Activated naive CD8-positive, alpha-beta T cell treated with anti-CD3 and anti-CD28 coated beads, Interleukin-2, amount 10 ng/mL, durations not matched to agents 7 days and 5 days (primary cell): ENCODE results near the gene HRC. TPM values are rescaled to one million over a fixed set of nuclear protein-coding genes. Genes with fewer than 3 reads are reported as not detected.
A peak's percentile ranks its signal among the peaks of the same experiment; 100 is the strongest.

ENCODE experiments used
- ATAC-seq: fragments of 150-1000 bp; cut with Tn5 transposase; one replicate; pipeline ENCODE4 v1.10.0; 2021; ENCODE audit warnings: low read depth, moderate library complexity
- POLR2A ChIA-PET: fragments of 350-600 bp; sonication (Branson Sonifier 250); formaldehyde crosslinking; loops from one replicate; lab custom pipeline; 2021; ENCODE audit warnings: antibody characterized with exemption; lab: Charles Lee
- DNase-seq: peaks from one replicate; pipeline ENCODE4 v3.0.0; 2021
- H3K27ac Mint-ChIP-seq: one replicate; pipeline ENCODE4 v1.8.0; 2022; ENCODE audit warnings: mild to moderate bottlenecking, mixed read lengths
- H3K27me3 Mint-ChIP-seq: one replicate; pipeline ENCODE4 v1.8.0; 2022; ENCODE audit warnings: mild to moderate bottlenecking, moderate library complexity, mixed read lengths
- H3K36me3 Mint-ChIP-seq: one replicate; pipeline ENCODE4 v1.8.0; 2021; ENCODE audit warnings: mild to moderate bottlenecking, mixed read lengths
- H3K4me1 Mint-ChIP-seq: one replicate; pipeline ENCODE4 v1.8.0; 2021; ENCODE audit warnings: mixed read lengths
- H3K4me3 Mint-ChIP-seq: one replicate; pipeline ENCODE4 v1.8.0; 2022; ENCODE audit warnings: mild to moderate bottlenecking, moderate library complexity, mixed read lengths
- H3K9me3 Mint-ChIP-seq: one replicate; pipeline ENCODE4 v1.8.0; 2021; ENCODE audit warnings: mixed read lengths
- total RNA-seq, 2 experiments: library from RNA; stranded (reverse); gene quantifications; one replicate each; pipeline ENCODE4 v1.2.3, GENCODE V29; 2021

The HRC gene
- total RNA-seq, 2 experiments from 2014 or later: not detected

DNA sequence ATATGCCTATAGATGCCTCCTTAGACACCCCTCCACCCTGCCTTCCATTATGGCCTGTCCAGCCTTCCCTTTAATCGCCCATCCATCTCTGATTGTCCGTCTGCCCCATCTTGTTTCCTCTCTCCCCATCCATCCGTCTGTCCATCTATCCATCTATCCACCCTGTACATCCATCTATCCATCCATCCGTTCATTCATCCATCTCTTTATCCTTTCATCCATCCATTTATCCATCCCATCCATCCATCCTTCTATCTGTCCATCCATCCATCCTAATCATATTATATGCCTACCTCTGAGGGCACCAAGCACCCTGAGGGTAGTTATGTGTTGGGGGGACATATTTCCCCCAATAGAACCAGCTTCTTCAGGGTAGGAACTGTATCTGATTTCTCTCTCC is 25.5 kb upstream of the HRC start:
- DNase-seq (no peak), ATAC-seq (no peak)
- POLR2A ChIA-PET: no interaction called here
- no peak overlapping the region for H3K4me3 Mint-ChIP-seq
- H3K9me3 Mint-ChIP-seq: peaks cover 8% of the 10 kb centered on the region
- no peak overlapping the region for H3K27ac Mint-ChIP-seq
- peaks cover 5% of the 10 kb centered on the region for H3K36me3 Mint-ChIP-seq
- peaks cover 9% of the 10 kb centered on the region for H3K27me3 Mint-ChIP-seq
- H3K4me1 Mint-ChIP-seq: peaks cover 3% of the 10 kb centered on the region

DNA sequence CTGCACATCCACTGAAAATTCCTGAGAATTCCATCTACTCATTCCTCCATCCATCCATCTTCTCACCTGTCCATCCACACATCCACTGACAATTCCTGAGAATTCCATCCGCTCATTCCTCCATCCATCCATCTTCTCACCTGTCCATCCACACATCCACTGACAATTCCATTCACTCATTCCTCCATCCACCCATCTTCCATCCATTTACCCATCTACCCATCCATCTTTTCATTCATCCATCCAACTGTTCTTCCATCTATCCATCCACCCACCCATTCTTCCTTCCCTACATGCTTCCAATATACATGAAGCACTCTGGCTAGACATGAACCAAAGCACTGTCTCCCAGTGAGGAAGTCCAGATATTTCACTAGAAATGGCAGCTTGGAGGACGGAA is 18.0 kb upstream of the HRC start:
- POLR2A ChIA-PET: no interaction called here
- H3K36me3 Mint-ChIP-seq: no peaks in the 10 kb centered on the region

DNA sequence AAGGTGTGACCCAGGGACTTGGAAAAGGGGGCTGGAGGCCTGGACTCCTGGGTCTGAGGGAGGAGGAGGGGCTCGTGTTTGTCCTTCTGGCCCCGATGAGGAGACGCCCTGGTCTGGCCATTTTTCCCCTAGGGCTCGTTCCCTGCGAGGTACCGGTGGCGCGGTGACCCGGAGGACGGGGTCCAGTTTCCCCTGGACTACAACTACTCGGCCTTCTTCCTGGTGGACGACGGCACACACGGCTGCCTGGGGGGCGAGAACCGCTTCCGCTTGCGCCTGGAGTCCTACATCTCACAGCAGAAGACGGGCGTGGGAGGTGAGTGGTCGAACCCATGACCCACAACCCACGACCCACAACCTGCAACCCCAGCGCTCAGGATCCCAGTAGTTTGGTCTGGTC is 13.2 kb upstream of the HRC start:
- ATAC-seq: no peak
- Mint-ChIP-seq H3K27ac (no peak overlapping the region), H3K4me1 (no peaks in the 10 kb centered on the region), H3K9me3 (no peaks in the 10 kb centered on the region), H3K27me3 (peaks cover 3% of the 10 kb centered on the region), H3K36me3 (no peaks in the 10 kb centered on the region), H3K4me3 (no peak overlapping the region)
- no peak for DNase-seq
- POLR2A ChIA-PET: no interaction called here

More for the DNA sequence above, 18.0 kb upstream of the HRC start:
- H3K4me3 Mint-ChIP-seq: no peak overlapping the region
- H3K4me1 Mint-ChIP-seq: peaks cover 3% of the 10 kb centered on the region
- H3K27ac Mint-ChIP-seq: no peak overlapping the region
- H3K27me3 Mint-ChIP-seq: no peaks in the 10 kb centered on the region
- no peak for DNase-seq
- ATAC-seq: no peak
- no peaks in the 10 kb centered on the region for H3K9me3 Mint-ChIP-seq

DNA sequence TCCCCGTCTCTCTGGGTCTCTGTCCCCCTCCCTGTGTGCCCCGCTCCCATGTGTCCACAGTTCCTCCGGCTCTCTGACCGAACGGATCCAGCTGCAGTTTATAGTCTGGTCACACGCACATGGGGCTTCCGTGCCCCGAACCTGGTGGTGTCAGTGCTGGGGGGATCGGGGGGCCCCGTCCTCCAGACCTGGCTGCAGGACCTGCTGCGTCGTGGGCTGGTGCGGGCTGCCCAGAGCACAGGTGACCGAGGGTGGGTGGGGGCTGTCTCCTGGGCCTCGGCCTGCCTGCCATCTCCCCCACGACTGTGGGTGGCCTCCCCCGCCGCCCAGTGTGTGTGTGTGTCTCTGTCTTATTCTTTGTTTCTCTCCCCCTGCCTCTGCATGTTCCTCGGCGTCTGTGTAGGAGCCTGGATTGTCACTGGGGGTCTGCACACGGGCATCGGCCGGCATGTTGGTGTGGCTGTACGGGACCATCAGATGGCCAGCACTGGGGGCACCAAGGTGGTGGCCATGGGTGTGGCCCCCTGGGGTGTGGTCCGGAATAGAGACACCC is 12.7 kb upstream of the HRC start:
- no peak overlapping the region for H3K27ac Mint-ChIP-seq
- POLR2A ChIA-PET: no interaction called here
- H3K9me3 Mint-ChIP-seq: no peaks in the 10 kb centered on the region
- no peak overlapping the region for H3K4me3 Mint-ChIP-seq
- no peaks in the 10 kb centered on the region for H3K4me1 Mint-ChIP-seq
- peaks cover 4% of the 10 kb centered on the region for H3K27me3 Mint-ChIP-seq
- ATAC-seq: no peak
- DNase-seq: no peak
- no peaks in the 10 kb centered on the region for H3K36me3 Mint-ChIP-seq

DNA sequence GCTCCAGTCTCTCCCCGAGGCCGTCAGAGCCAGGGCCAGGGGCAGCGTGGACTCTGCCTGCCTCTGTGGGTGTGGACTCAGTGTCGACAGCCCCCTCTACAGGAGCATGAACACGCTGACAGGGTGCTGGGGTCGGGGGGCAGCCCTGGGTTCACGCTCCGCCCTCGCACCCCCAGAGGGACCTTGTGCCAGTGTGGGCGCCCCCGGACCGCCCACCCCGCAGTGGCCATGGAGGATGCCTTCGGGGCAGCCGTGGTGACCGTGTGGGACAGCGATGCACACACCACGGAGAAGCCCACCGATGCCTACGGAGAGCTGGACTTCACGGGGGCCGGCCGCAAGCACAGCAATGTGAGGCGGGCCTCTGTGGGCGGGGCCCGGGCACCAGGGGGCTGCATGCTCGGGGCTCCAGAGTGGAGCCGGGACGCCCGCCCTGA is 10.7 kb upstream of the HRC start:
- POLR2A ChIA-PET: no interaction called here
- ATAC-seq: no peak

DNA sequence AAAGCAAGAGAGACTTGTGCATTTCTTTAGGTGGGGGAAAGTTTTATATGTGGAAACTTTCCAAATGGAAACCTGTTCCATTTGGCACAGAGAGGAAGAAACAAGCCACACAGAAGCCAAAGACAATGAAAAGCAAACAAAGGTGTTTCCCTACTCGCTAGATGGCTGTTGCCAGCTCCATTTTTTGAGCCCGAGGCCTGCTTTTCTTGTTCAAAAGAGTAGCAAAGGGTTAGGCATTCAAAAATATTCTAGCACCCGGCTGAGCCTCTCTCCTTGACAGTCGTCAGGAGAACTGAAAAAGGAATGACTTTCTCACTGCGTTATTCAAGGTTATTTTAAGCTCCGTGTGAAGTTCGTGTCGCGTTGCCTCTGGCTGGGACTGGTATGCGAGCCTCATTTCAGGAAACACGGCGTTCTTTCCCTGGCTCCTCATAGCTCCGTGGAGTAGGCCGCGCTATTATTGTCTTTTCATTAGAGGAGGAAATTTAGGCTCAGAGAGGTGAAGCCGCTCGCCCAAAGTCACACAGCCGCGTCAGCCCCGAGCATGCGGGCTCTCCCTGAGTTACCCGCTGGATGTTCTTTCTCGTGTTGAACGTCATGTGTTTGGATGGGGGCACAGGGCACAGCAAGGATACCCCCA is 10.0 kb upstream of the HRC start:
- DNase-seq (no peak), ATAC-seq (no peak)
- H3K4me3 Mint-ChIP-seq: no peak overlapping the region
- no peaks in the 10 kb centered on the region for H3K9me3 Mint-ChIP-seq
- no peaks in the 10 kb centered on the region for H3K36me3 Mint-ChIP-seq
- peaks cover 14% of the 10 kb centered on the region for H3K27me3 Mint-ChIP-seq
- no peak overlapping the region for H3K27ac Mint-ChIP-seq
- no peaks in the 10 kb centered on the region for H3K4me1 Mint-ChIP-seq
- POLR2A ChIA-PET: no interaction called here

More for the DNA sequence above, 10.7 kb upstream of the HRC start:
- Mint-ChIP-seq H3K9me3 (no peaks in the 10 kb centered on the region), H3K27ac (no peak overlapping the region), H3K27me3 (peaks cover 11% of the 10 kb centered on the region), H3K36me3 (no peaks in the 10 kb centered on the region), H3K4me3 (no peak overlapping the region), H3K4me1 (no peaks in the 10 kb centered on the region)
- DNase-seq: no peak

DNA sequence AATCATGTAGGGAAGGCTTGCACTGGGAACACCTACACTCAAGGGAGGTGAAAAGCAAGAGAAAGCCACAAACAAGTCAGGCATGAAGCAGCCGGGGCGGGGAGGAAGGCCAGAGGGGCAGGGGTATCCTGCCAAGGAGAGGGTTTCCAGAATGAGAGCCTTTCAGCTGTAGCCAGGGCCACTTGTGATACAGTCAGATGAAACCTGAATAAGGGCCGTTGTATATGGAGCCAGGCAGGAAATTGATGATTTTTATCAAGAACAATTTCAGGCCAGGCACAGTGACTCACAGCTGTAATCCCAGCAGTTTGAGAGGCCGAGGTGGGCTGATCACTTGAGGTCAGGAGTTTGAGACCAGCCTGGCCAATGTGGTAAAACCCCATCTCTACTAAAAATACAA is 6.8 kb upstream of the HRC start:
- H3K4me3 Mint-ChIP-seq: no peak overlapping the region
- H3K27me3 Mint-ChIP-seq: peaks cover 30% of the 10 kb centered on the region
- no peaks in the 10 kb centered on the region for H3K9me3 Mint-ChIP-seq
- no peaks in the 10 kb centered on the region for H3K36me3 Mint-ChIP-seq
- no peak for ATAC-seq
- peaks cover 4% of the 10 kb centered on the region for H3K4me1 Mint-ChIP-seq
- no peak for DNase-seq
- no peak overlapping the region for H3K27ac Mint-ChIP-seq
- POLR2A ChIA-PET: no interaction called here

DNA sequence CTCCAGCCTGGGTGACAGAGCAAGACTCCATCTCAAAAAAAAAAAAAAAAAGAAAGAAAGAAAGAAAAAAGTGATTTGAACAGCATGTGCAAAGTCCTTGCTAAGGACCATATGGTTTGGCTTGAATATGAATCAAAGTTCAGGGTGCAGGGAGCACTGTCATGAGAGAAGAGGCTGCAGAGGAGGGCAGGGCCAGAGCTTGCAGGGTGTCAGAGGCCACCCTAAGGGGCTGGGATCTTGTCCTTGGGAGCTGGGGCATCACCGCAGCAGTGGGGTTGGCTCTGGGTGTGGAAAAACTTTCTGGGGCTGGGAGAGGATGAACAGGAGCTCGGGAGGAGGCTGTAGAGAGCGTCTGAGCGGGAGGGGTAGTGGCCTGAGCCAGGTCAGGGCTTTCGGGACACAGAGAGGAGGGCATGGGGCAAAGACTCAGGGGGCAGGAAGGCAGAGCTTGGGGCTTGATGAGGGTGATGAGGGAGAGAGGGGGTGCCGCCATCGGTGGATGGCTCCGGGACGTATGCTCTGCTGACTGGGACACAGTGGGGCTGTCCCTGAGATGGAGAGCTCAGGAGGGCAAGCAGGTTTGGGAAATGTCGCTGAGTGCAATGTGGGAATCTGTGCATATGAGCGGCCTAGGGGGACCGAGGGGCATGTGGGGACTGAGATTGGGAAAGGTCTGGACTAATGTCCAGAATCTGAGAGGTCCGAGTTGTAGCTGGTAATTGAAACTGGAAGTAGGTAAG is 5.4 kb upstream of the HRC start:
- peaks cover 4% of the 10 kb centered on the region for H3K4me1 Mint-ChIP-seq

DNA sequence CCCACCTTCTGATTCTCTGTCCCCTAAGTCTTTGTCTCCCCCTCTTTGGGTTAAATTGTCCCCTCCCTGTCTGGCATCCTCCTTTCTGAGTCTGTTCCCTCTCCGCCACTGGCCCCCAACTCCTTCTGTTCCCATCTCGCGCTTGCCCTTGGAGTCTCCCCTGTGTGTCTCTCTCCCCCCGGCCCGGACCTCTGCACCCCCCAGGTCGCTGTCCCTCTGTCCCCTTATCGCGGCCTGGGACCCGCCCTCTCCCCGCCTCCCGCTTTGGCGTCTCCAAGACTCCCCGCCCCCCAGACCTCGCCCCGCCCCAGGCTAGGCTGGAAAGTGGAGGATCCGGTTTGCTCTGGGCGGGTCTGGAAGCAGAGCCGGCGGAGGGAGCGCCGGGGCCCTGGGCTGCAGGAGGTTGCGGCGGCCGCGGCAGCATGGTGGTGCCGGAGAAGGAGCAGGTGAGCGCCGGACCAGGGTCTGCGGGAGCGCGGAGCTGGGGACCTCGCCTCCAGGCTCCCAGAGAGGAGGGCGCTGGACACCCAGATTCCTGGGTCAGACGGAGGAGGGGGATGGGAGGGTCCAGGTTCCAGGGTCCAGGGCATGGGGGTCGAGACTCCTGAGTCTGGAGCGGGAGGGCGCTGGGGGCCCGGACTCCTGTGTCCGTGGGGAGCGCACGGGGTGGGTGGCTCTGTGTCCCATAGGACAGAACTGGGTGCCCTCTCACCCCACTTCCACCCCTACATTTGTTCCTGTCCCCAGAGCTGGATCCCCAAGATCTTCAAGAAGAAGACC is 2.4 kb upstream of the HRC start, which contains the start of gene TRPM4:
TSS of gene TRPM4 (plus strand) at position 348 of the 780 bp plus-strand sequence. CDS start at position 423, 75 bp downstream.
- H3K36me3 Mint-ChIP-seq: no peaks in the 10 kb centered on the region
- peaks cover 47% of the 10 kb centered on the region for H3K27me3 Mint-ChIP-seq
- ATAC-seq (peak; percentile 71), DNase-seq (peak; percentile 66)
- peaks cover 7% of the 10 kb centered on the region for H3K4me1 Mint-ChIP-seq
- POLR2A ChIA-PET: no interaction called here
- no peaks in the 10 kb centered on the region for H3K9me3 Mint-ChIP-seq
- H3K4me3 Mint-ChIP-seq: peak within 1 kb of the TSS; percentile 62
- no peak within 1 kb of the TSS for H3K27ac Mint-ChIP-seq

More for the DNA sequence above, 5.4 kb upstream of the HRC start:
- H3K27me3 Mint-ChIP-seq: peaks cover 36% of the 10 kb centered on the region
- no peaks in the 10 kb centered on the region for H3K36me3 Mint-ChIP-seq
- ATAC-seq: no peak
- H3K9me3 Mint-ChIP-seq: no peaks in the 10 kb centered on the region
- POLR2A ChIA-PET: no interaction called here
- DNase-seq: no peak
- H3K4me3 Mint-ChIP-seq: no peak overlapping the region
- no peak overlapping the region for H3K27ac Mint-ChIP-seq

DNA sequence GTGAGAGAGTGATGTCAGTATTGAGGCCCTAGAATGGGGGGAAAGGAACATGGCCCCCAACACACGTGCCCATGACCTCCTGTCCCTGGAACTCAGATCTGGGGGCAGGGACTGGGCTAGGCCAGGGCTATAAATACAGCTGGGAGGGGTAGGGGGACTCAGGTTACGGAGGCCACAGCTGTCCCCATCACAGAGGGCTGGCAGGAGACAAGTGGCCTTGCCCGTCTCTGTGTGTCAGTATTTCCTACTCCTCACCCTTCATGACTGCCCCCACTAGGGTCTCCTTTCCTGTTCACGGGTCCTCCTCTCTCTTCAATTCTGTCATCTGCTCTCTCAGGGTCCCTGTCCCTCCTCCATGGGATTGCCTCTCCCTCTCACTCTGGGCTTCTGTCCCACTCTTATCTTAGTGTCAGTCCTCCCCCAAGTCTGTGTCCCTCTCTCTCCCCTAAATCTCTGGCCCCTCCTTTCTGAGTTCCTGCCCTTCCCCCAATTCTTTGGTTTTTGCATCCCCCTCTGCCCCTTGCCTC is 687 bp upstream of the HRC start:
- Mint-ChIP-seq H3K27me3 (peaks cover 52% of the 10 kb centered on the region), H3K4me1 (peaks cover 10% of the 10 kb centered on the region), H3K9me3 (no peaks in the 10 kb centered on the region), H3K36me3 (no peaks in the 10 kb centered on the region), H3K4me3 (no peak overlapping the region), H3K27ac (no peak overlapping the region)
- ATAC-seq: no peak
- DNase-seq: no peak
- POLR2A ChIA-PET: no interaction called here

DNA sequence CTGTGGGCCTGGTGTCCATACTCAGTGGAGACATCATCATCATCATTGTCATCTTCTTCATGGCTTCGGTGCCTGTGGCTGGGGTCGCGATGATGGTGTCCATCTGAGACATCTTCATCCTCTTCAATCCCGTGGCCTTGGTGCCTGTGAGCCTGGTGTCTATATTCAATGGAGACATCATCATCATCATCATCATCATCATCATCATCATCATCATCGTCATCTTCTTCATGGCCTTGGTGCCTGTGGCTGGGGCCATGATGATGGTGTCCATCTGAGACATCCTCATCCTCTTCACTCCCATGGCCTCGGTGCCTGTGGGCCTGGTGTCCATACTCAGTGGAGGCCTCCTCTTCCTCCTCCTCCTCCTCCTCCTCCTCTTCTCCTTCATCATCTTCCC is 917 bp downstream of the HRC start:
- Mint-ChIP-seq H3K4me3 (no peak overlapping the region), H3K27me3 (peaks cover 60% of the 10 kb centered on the region), H3K27ac (no peak overlapping the region), H3K9me3 (no peaks in the 10 kb centered on the region), H3K36me3 (no peaks in the 10 kb centered on the region), H3K4me1 (peaks cover 12% of the 10 kb centered on the region)
- ATAC-seq: no peak
- no peak for DNase-seq
- POLR2A ChIA-PET: no interaction called here

DNA sequence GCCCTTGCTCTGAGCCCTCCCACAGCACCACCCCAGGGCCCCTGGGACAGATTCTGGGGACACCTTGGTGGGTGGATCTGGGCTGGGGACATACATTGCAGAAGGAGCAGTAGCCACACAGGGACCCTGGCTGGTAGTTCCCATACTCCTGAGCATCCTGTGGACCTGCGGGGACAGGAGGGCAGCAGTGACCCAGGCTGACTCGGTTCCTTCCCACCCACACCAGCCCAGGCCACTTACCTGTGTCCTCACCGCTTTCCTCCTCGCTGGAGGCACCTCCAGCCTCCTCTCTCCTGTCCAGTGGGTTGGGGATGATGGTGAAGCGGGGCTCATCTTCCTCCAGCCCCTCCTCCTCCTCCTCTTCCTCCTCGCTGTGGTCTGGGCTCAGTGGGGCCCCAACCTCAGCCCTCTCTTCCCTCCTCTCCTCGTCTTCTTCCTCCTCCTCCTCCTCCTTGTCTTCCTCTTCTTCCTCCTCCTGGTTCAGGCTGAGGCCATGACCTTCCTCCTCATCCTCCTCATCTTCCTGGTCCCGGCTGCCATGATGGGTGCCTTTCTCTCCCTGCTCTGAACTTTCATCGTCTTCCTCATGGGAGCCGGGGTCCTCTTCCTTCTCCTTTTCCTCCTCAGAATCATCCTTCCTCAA is 1.9 kb downstream of the HRC start:
- ATAC-seq: no peak
- Mint-ChIP-seq H3K4me3 (no peak overlapping the region), H3K4me1 (peaks cover 13% of the 10 kb centered on the region), H3K27me3 (peaks cover 64% of the 10 kb centered on the region), H3K27ac (peak overlapping the region; percentile 73), H3K36me3 (no peaks in the 10 kb centered on the region), H3K9me3 (no peaks in the 10 kb centered on the region)
- DNase-seq: no peak
- POLR2A ChIA-PET: no interaction called here

DNA sequence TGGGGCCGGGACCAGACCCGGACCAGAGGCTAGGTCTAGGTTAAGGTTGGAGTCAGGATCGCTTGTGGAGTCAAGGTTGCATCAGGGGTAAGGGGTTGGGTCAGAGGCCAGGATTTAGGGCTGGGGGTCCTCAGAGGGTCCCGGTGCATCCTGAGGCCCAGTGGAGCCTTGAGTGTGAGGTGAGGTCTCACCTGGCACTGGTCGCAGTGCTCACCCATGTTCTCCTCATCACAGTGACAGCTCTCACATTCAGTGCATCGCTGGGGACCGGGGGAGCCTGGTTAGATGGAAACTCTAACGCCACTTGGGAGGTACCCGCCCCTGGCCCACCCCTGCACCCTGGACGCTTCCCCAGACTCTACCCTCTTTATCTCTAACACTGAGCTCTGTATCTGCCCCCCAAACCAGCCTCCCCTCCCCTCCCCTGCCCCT is 3.1 kb downstream of the HRC start:
- H3K27ac Mint-ChIP-seq: no peak overlapping the region
- peaks cover 65% of the 10 kb centered on the region for H3K27me3 Mint-ChIP-seq
- DNase-seq (no peak), ATAC-seq (no peak)
- POLR2A ChIA-PET: interaction anchor here (1.1 kb wide), 1 partner anchor 24 kb away, joined by 4 read pairs; no protein-coding TSS in a partner anchor
- peaks cover 12% of the 10 kb centered on the region for H3K4me1 Mint-ChIP-seq
- H3K4me3 Mint-ChIP-seq: no peak overlapping the region
- no peaks in the 10 kb centered on the region for H3K36me3 Mint-ChIP-seq
- H3K9me3 Mint-ChIP-seq: no peaks in the 10 kb centered on the region
